ENCODE measurements around the gene ZNF33B. TPM values are rescaled to one million over a fixed set of nuclear protein-coding genes. Genes with fewer than 3 reads are reported as not detected.

The ZNF33B gene
- total RNA-seq, 1 experiment from 2014 or later, result 22.7 TPM

- TF ChIP-seq, protein P1, sequence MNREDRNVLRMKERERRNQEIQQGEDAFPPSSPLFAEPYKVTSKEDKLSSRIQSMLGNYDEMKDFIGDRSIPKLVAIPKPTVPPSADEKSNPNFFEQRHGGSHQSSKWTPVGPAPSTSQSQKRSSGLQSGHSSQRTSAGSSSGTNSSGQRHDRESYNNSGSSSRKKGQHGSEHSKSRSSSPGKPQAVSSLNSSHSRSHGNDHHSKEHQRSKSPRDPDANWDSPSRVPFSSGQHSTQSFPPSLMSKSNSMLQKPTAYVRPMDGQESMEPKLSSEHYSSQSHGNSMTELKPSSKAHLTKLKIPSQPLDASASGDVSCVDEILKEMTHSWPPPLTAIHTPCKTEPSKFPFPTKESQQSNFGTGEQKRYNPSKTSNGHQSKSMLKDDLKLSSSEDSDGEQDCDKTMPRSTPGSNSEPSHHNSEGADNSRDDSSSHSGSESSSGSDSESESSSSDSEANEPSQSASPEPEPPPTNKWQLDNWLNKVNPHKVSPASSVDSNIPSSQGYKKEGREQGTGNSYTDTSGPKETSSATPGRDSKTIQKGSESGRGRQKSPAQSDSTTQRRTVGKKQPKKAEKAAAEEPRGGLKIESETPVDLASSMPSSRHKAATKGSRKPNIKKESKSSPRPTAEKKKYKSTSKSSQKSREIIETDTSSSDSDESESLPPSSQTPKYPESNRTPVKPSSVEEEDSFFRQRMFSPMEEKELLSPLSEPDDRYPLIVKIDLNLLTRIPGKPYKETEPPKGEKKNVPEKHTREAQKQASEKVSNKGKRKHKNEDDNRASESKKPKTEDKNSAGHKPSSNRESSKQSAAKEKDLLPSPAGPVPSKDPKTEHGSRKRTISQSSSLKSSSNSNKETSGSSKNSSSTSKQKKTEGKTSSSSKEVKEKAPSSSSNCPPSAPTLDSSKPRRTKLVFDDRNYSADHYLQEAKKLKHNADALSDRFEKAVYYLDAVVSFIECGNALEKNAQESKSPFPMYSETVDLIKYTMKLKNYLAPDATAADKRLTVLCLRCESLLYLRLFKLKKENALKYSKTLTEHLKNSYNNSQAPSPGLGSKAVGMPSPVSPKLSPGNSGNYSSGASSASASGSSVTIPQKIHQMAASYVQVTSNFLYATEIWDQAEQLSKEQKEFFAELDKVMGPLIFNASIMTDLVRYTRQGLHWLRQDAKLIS (CRISPR knock-in tag; IDR thresholded peaks at IDR 0.05; ENCODE audit: borderline replicate concordance), result no peak
These were observed 5.8 kb downstream of the ZNF33B start (continued) for GRCh38 chr10:42632564-42632963.

DNA sequence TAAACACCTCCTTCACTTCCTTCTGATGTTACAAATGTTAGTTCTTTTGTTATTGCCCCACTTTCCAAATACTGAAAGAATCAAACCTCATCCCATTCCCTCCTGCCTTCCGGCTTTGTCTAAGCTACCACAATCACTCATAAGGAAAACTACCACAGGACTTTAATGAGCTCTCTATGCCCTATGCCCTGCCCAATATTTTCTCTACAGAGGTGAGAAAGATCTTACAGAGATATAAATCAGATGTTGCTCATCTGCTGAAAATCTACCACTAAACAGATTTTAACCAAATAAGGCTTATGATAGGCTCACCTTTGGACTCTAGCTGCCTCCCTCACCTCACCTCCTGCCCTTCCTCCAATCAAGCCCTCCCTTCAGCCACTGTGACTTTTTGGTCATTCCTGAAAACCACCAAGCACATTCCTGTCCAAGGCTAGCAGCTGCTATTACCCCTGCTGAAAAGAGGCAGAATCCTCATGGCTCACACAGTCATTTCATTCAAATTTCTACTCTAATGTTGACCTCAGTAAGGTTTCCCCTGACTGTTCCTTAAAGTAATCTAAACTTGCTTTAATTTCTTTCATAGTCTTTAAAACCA is 7.7 kb downstream of the ZNF33B start:
- ChIA-PET CTCF (no interaction called here), POLR2A (no interaction called here)
- DNase-seq (ENCODE audit: low spot score), result no peak
- Mint-ChIP-seq H3K9me3 (no peaks in the 10 kb centered on the region), H3K36me3 (peaks cover 63% of the 10 kb centered on the region), H3K4me3 (no peak overlapping the region), H3K4me1 (peaks cover 3% of the 10 kb centered on the region), H3K27me3 (ENCODE audit: low read depth) (no peaks in the 10 kb centered on the region), H3K27ac (no peak overlapping the region)
- no peak for TF ChIP-seq HMGA2 (CRISPR knock-in tag; IDR thresholded peaks at IDR 0.05)
- TF ChIP-seq TP53 (CRISPR knock-in tag; IDR thresholded peaks at IDR 0.05), result no peak
- no peak for ATAC-seq

- POLR2A ChIA-PET, result no interaction called here
- TF ChIP-seq GTF2I (CRISPR knock-in tag; conservative IDR thresholded peaks at IDR 0.05) (no peak), SMAD3 (CRISPR knock-in tag; IDR thresholded peaks at IDR 0.05; ENCODE audit: borderline replicate concordance) (no peak), IRF2 (CRISPR knock-in tag; IDR thresholded peaks at IDR 0.05; ENCODE audit: borderline replicate concordance, low read depth) (no peak), ZNF121 (CRISPR knock-in tag; IDR thresholded peaks at IDR 0.05) (no peak), OVOL2 (CRISPR knock-in tag; IDR thresholded peaks at IDR 0.05; ENCODE audit: borderline replicate concordance) (no peak)
- TF ChIP-seq, protein P2, sequence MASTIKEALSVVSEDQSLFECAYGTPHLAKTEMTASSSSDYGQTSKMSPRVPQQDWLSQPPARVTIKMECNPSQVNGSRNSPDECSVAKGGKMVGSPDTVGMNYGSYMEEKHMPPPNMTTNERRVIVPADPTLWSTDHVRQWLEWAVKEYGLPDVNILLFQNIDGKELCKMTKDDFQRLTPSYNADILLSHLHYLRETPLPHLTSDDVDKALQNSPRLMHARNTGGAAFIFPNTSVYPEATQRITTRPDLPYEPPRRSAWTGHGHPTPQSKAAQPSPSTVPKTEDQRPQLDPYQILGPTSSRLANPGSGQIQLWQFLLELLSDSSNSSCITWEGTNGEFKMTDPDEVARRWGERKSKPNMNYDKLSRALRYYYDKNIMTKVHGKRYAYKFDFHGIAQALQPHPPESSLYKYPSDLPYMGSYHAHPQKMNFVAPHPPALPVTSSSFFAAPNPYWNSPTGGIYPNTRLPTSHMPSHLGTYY (CRISPR knock-in tag; IDR thresholded peaks at IDR 0.05), result no peak
- TF ChIP-seq, protein P3, sequence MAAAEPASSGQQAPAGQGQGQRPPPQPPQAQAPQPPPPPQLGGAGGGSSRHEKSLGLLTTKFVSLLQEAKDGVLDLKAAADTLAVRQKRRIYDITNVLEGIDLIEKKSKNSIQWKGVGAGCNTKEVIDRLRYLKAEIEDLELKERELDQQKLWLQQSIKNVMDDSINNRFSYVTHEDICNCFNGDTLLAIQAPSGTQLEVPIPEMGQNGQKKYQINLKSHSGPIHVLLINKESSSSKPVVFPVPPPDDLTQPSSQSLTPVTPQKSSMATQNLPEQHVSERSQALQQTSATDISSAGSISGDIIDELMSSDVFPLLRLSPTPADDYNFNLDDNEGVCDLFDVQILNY (CRISPR knock-in tag; IDR thresholded peaks at IDR 0.05), result no peak
- H3K4me3 Mint-ChIP-seq, result no peak overlapping the region
- no peaks in the 10 kb centered on the region for H3K4me1 Mint-ChIP-seq
- ATAC-seq (no peak), DNase-seq (ENCODE audit: low spot score) (no peak)
- H3K9me3 Mint-ChIP-seq, result no peaks in the 10 kb centered on the region
- peaks cover 48% of the 10 kb centered on the region for H3K36me3 Mint-ChIP-seq
- no peaks in the 10 kb centered on the region for H3K27me3 Mint-ChIP-seq (ENCODE audit: low read depth)
- no peak overlapping the region; the same call in 1 of the 2 replicates for H3K27ac Mint-ChIP-seq
- CTCF ChIA-PET, result no interaction called here
These were observed 14.4 kb downstream of the ZNF33B start for GRCh38 chr10:42623929-42624328.

GRCh38 chr10:42618424-42618823 is 19.9 kb downstream of the ZNF33B start:
- no peaks in the 10 kb centered on the region for H3K4me1 Mint-ChIP-seq
- TF ChIP-seq ATF6 (CRISPR knock-in tag; IDR thresholded peaks at IDR 0.05), result no peak
- H3K27me3 Mint-ChIP-seq (ENCODE audit: low read depth), result no peaks in the 10 kb centered on the region
- peaks cover 43% of the 10 kb centered on the region for H3K36me3 Mint-ChIP-seq
- no peak overlapping the region for H3K4me3 Mint-ChIP-seq
- ATAC-seq (no peak), DNase-seq (ENCODE audit: low spot score) (no peak)
- no peaks in the 10 kb centered on the region for H3K9me3 Mint-ChIP-seq
- POLR2A ChIA-PET, result no interaction called here
- H3K27ac Mint-ChIP-seq, result no peak overlapping the region
- CTCF ChIA-PET, result no interaction called here
